IMR-90 (cell line): ENCODE results near the gene MAGI3. TPM values are rescaled to one million over a fixed set of nuclear protein-coding genes. Genes with fewer than 3 reads are reported as not detected.

Experiments
- ATAC-seq: fragments of 200-7000 bp; cut with Tn5 transposase; 2 replicates; pipeline ENCODE4 v1.9.1; 2020; ENCODE audit warnings: low read depth, mild to moderate bottlenecking, moderate library complexity
- BruUV-seq: library from RNA; stranded (reverse); fragments of 400-500 nt; replicated peaks from 2 replicates; lab custom pipeline; 2021; lab: Mats Ljungman, UMichigan
- CTCF ChIA-PET: fragments of 300-600 bp; formaldehyde crosslinking; extraction: SDS; loops from one replicate; lab custom pipeline; 2021; ENCODE audit warnings: antibody characterized with exemption; lab: Yijun Ruan, JAX
- POLR2A ChIA-PET: fragments of 300-600 bp; sonication (Branson Sonifier 250); formaldehyde crosslinking; loops from one replicate; lab custom pipeline; 2022; ENCODE audit warnings: antibody characterized with exemption; ENCODE audit not compliant: unreplicated experiment; lab: Charles Lee
- DNase-seq: peaks from one replicate; pipeline ENCODE4 v3.0.0; 2013
- H2AFZ ChIP-seq: replicated peaks from 2 replicates; pipeline ENCODE3; 2013; ENCODE audit warnings: low read length, mild to moderate bottlenecking; ENCODE audit not compliant: poor library complexity
- H2AK5ac ChIP-seq: 2 replicates; pipeline ENCODE4 v1.6.1; 2013; ENCODE audit warnings: low read depth, low read length, inconsistent platforms
- H2AK9ac ChIP-seq: replicated peaks from 2 replicates; pipeline ENCODE3; 2013; ENCODE audit warnings: mild to moderate bottlenecking, low read depth, low read length, moderate library complexity; ENCODE audit not compliant: poor library complexity
- H2BK120ac ChIP-seq: 2 replicates; pipeline ENCODE4 v1.6.1; 2013; ENCODE audit warnings: low read depth, low read length, inconsistent platforms
- H2BK15ac ChIP-seq: 3 replicates; pipeline ENCODE4 v1.6.1; 2013; ENCODE audit warnings: low read depth, low read length, inconsistent platforms
- H2BK20ac ChIP-seq: 2 replicates; pipeline ENCODE4 v1.6.1; 2013; ENCODE audit warnings: low read depth, mild to moderate bottlenecking, inconsistent platforms, low read length, moderate library complexity
- H2BK5ac ChIP-seq: 2 replicates; pipeline ENCODE4 v1.6.1; 2013; ENCODE audit warnings: mild to moderate bottlenecking, low read depth, low read length, inconsistent platforms; ENCODE audit not compliant: poor library complexity, severe bottlenecking
- H3K14ac ChIP-seq: replicated peaks from 2 replicates; pipeline ENCODE4 v1.6.1; 2013; ENCODE audit warnings: low read depth, low read length, inconsistent platforms
- H3K18ac ChIP-seq: 2 replicates; pipeline ENCODE4 v1.6.1; 2013; ENCODE audit warnings: low read depth, low read length, control low read depth
- H3K23ac ChIP-seq: 2 replicates; pipeline ENCODE4 v1.6.1; 2013; ENCODE audit warnings: low read depth, low read length, inconsistent platforms
- H3K27ac ChIP-seq: 2 replicates; pipeline ENCODE4 v1.5.1; 2013; ENCODE audit warnings: mild to moderate bottlenecking, control low read depth, low read length; ENCODE audit not compliant: insufficient read depth
- H3K27me3 ChIP-seq: 2 replicates; pipeline ENCODE4 v1.6.1; 2013; ENCODE audit warnings: low read length; ENCODE audit not compliant: control insufficient read depth, insufficient read depth
- H3K36me3 ChIP-seq: 2 replicates; pipeline ENCODE4 v1.6.1; 2013; ENCODE audit warnings: low read length, mixed read lengths; ENCODE audit not compliant: control insufficient read depth, insufficient read depth
- H3K4ac ChIP-seq: 2 replicates; pipeline ENCODE4 v1.6.1; 2013; ENCODE audit warnings: low read depth, low read length, inconsistent platforms
- H3K4me1 ChIP-seq: 2 replicates; pipeline ENCODE4 v1.6.1; 2013; ENCODE audit warnings: low read length, mixed read lengths; ENCODE audit not compliant: control insufficient read depth, insufficient read depth
- H3K4me2 ChIP-seq: 2 replicates; pipeline ENCODE4 v1.6.1; 2013; ENCODE audit warnings: low read depth, mild to moderate bottlenecking, control low read depth, low read length, moderate library complexity
- H3K4me3 ChIP-seq: 2 replicates; pipeline ENCODE4 v1.5.1; 2013; ENCODE audit warnings: low read depth, mild to moderate bottlenecking, control low read depth, low read length, moderate library complexity; ENCODE audit not compliant: insufficient read depth
- H3K56ac ChIP-seq: 2 replicates; pipeline ENCODE4 v1.6.1; 2013; ENCODE audit warnings: low read length, inconsistent platforms; ENCODE audit not compliant: insufficient read depth; ENCODE audit errors: extremely low read depth
- H3K79me1 ChIP-seq, 2 experiments: 2 replicates each; pipeline ENCODE4 v1.6.1; 2013; ENCODE audit warnings: low read length in 2 of 2, inconsistent platforms in 1 of 2, low read depth in 1 of 2
- H3K9ac ChIP-seq: 2 replicates; pipeline ENCODE4 v1.6.1; 2013; ENCODE audit warnings: low read depth, low read length, control low read depth
- H3K9me1 ChIP-seq: 2 replicates; pipeline ENCODE4 v1.6.1; 2013; ENCODE audit warnings: low read length, inconsistent platforms; ENCODE audit not compliant: insufficient read depth
- H3K9me3 ChIP-seq: 2 replicates; pipeline ENCODE4 v1.6.1; 2013; ENCODE audit warnings: low read length; ENCODE audit not compliant: control insufficient read depth, insufficient read depth
- H4K20me1 ChIP-seq: 2 replicates; pipeline ENCODE4 v1.6.1; 2013; ENCODE audit warnings: low read length, inconsistent platforms; ENCODE audit not compliant: insufficient read depth
- H4K5ac ChIP-seq: 2 replicates; pipeline ENCODE4 v1.6.1; 2013; ENCODE audit warnings: mild to moderate bottlenecking, low read depth, low read length, control low read depth
- H4K8ac ChIP-seq, 2 experiments: 2 replicates each; pipeline ENCODE4 v1.6.1; 2013; ENCODE audit warnings: low read depth in 2 of 2, low read length in 2 of 2, control low read depth in 1 of 2, inconsistent platforms in 1 of 2
- H4K91ac ChIP-seq: 2 replicates; pipeline ENCODE4 v1.6.1; 2013; ENCODE audit warnings: low read depth, low read length, inconsistent platforms; ENCODE audit not compliant: insufficient read depth
- BHLHE40 ChIP-seq: fragments of 150-350 bp; IDR thresholded peaks from 2 replicates; pipeline ENCODE4 v1.6.1; 2016; ENCODE audit warnings: mild to moderate bottlenecking, low read depth, low read length
- CHD1 ChIP-seq: IDR thresholded peaks from 2 replicates; pipeline ENCODE4 v1.6.1; 2012; ENCODE audit warnings: low read depth, low read length, improper control_type of control experiment
- MAFK ChIP-seq: IDR thresholded peaks from 2 replicates; pipeline ENCODE4 v1.6.1; 2012; ENCODE audit warnings: low read depth, low read length, improper control_type of control experiment
- NFE2L2 ChIP-seq: fragments of 150-350 bp; IDR thresholded peaks from 2 replicates; pipeline ENCODE4 v1.6.1; 2016; ENCODE audit warnings: low read depth, mild to moderate bottlenecking, low read length
- POLR2A ChIP-seq: IDR thresholded peaks from 2 replicates; pipeline ENCODE4 v1.6.1; 2012; ENCODE audit warnings: mild to moderate bottlenecking, low read depth, low read length
- WGBS, 2 experiments: methylation state at CpG; one replicate each; pipeline versions ENCODE4 v1.1.5 to v1.1.7; 2013; ENCODE audit warnings: missing lambda C conversion rate in 2 of 2; ENCODE audit not compliant: insufficient read length in 1 of 2; ENCODE audit errors: extremely low coverage in 2 of 2; 5-methylcytosine and 5-hydroxymethylcytosine counted together
- dilution Hi-C: fragments of 300-500 bp; cut with HindIII; formaldehyde crosslinking; loops from one replicate; pipeline ENCODE4 v1.14.3; 2018; ENCODE audit warnings: low sequenced_read_pairs; ENCODE audit not compliant: unreplicated experiment
- in situ Hi-C: fragments of 300-500 bp; cut with MboI; formaldehyde crosslinking; loops from 3 replicates; pipeline ENCODE4 v1.14.3; 2019; ENCODE audit warnings: low sequenced_read_pairs, inconsistent platforms, mixed read lengths
- intact Hi-C: fragments of 100-400 bp; cut with micrococcal nuclease; formaldehyde crosslinking; loops from 2 replicates; pipeline ENCODE4 v1.10.0; 2022
- polyA plus RNA-seq, 3 experiments: library from polyadenylated mRNA; depleted of rRNA; stranded (reverse); fragments of >200 nt; gene quantifications; 2 replicates each; pipeline ENCODE4 v1.2.3, GENCODE V29; 2012; ENCODE audit warnings: low replicate concordance in 1 of 3
- total RNA-seq: library from RNA; depleted of rRNA; stranded (reverse); fragments of >200 nt; gene quantifications from 2 replicates; pipeline ENCODE4 v1.2.3, GENCODE V29; 2012

Gene MAGI3
- total and polyA plus RNA-seq, 2 of the 4 experiments (the other 2 are of a cell fraction): 2.5 to 8.8 TPM

- POLR2A ChIA-PET: no interaction called here
Measured at GRCh38 chr1:113616156-113616555, 225.8 kb downstream of the MAGI3 start.

More at GRCh38 chr1:113616156-113616555, 225.8 kb downstream of the MAGI3 start:
- no peaks in the 10 kb centered on the region for H3K36me3 ChIP-seq
- H3K27ac ChIP-seq: no peak overlapping the region
- ATAC-seq (no peak), DNase-seq (peak; percentile 30)
- 0 out of 4 replicates have a peak overlapping the region, but pooled peaks of 1 of the 2 experiments have one; percentile 24 for H4K8ac ChIP-seq
- no peaks in the 10 kb centered on the region for H3K4me1 ChIP-seq
- no peaks in the 10 kb centered on the region for H3K9me1 ChIP-seq
- H4K91ac ChIP-seq: no peak overlapping the region
- H2BK20ac ChIP-seq: no peak overlapping the region
- no peak overlapping the region for H3K9ac ChIP-seq
- 67% methylated on average over 1 of the region's 4 CpGs; no CpG with 5 or more reads in 1 of the 2 experiments for WGBS, 2 experiments
- H4K20me1 ChIP-seq: no peaks in the 10 kb centered on the region
- no peaks in the 10 kb centered on the region; a peak in 1 of 4 replicates for H3K79me1 ChIP-seq
- in situ Hi-C loops (no loop called here), dilution Hi-C loops (no loop called here), intact Hi-C loops (no loop called here)
- no peaks in the 10 kb centered on the region for H3K9me3 ChIP-seq
- no peak overlapping the region for H3K14ac ChIP-seq
- H3K18ac ChIP-seq: no peak overlapping the region
- CTCF ChIA-PET: no interaction called here
- no peak overlapping the region for H2AK5ac ChIP-seq
- TF ChIP-seq MAFK (no peak), NFE2L2 (no peak), BHLHE40 (no peak), CHD1 (no peak), POLR2A (no peak)
- H2BK15ac ChIP-seq: no peak overlapping the region
- no peak overlapping the region for H3K4ac ChIP-seq
- H2BK120ac ChIP-seq: no peak overlapping the region
- H4K5ac ChIP-seq: no peak overlapping the region
- H2AK9ac ChIP-seq: no peak overlapping the region
- BruUV-seq: no TSS peak
- H3K27me3 ChIP-seq: no peaks in the 10 kb centered on the region
- H2BK5ac ChIP-seq: no peak overlapping the region
- H3K4me2 ChIP-seq: no peak overlapping the region
- H3K4me3 ChIP-seq: no peak overlapping the region
- no peak overlapping the region for H3K23ac ChIP-seq
- no peak overlapping the region for H3K56ac ChIP-seq
- no peak overlapping the region for H2AFZ ChIP-seq
